HepG2 (cell line): ENCODE measurements around the gene GRP. TPM values are rescaled to one million over a fixed set of nuclear protein-coding genes. Genes with fewer than 3 reads are reported as not detected.

ENCODE experiments used
- ATAC-seq: fragments of 200-7000 bp; cut with Tn5 transposase; 3 replicates; pipeline ENCODE4 v1.9.1; 2020; ENCODE audit warnings: mild to moderate bottlenecking, moderate library complexity
- BruUV-seq: library from RNA; stranded (reverse); fragments of 400-500 nt; replicated peaks from 2 replicates; lab custom pipeline; 2021; lab: Mats Ljungman, UMichigan
- CTCF ChIA-PET: fragments of 300-600 bp; formaldehyde crosslinking; extraction: SDS; loops from one replicate; lab custom pipeline; 2021; ENCODE audit warnings: low total read pairs, inconsistent platforms, low intra/inter-chr PET ratio; lab: Yijun Ruan, JAX
- POLR2A ChIA-PET: fragments of 350-600 bp; sonication (Branson Sonifier 250); formaldehyde crosslinking; loops from one replicate; lab custom pipeline; 2020; ENCODE audit warnings: antibody characterized with exemption, inconsistent platforms; lab: Yijun Ruan, JAX
- DNase-seq: peaks from one replicate; pipeline ENCODE4 v3.0.0-alpha.2; 2015; ENCODE audit warnings: low spot score
- FAIRE-seq: peaks from 3 replicates; lab custom pipeline; 2011; peaks lifted over from hg19 to GRCh38; lab: Jason Lieb, UNC
- H2AFZ ChIP-seq: one replicate; pipeline ENCODE4 v1.6.1; 2011; ENCODE audit warnings: low read length, inconsistent platforms
- H3K27ac ChIP-seq: fragments of 300-600 bp; 3 replicates; pipeline ENCODE4 v1.8.0; 2011; ENCODE audit warnings: mixed run types, mild to moderate bottlenecking, mixed read lengths, low read length, inconsistent platforms; ENCODE audit not compliant: insufficient read depth; ENCODE audit errors: extremely low read length
- H3K27me3 ChIP-seq, 2 experiments: fragments of 200-600 bp in 1 of 2; 2 replicates in 1 of 2; 3 replicates in 1 of 2; pipeline versions ENCODE4 v1.6.0 to v1.8.0; 2011; ENCODE audit warnings: low read length in 2 of 2, mild to moderate bottlenecking in 2 of 2, moderate library complexity in 2 of 2, inconsistent platforms in 1 of 2; ENCODE audit not compliant: insufficient read depth in 2 of 2, control insufficient read depth in 1 of 2
- H3K36me3 ChIP-seq, 2 experiments: fragments of 200-600 bp in 1 of 2; replicated peaks in 1 of 2; 2 replicates in 1 of 2; 3 replicates in 1 of 2; pipeline versions ENCODE4 v1.5.1 to v1.8.0; 2011; ENCODE audit warnings: low read length in 2 of 2, inconsistent platforms in 1 of 2; ENCODE audit not compliant: insufficient read depth in 2 of 2, control insufficient read depth in 1 of 2
- H3K4me1 ChIP-seq: 2 replicates; pipeline ENCODE4 v1.5.1; 2012; ENCODE audit warnings: low read length, inconsistent platforms; ENCODE audit not compliant: insufficient read depth
- H3K4me2 ChIP-seq: 2 replicates; pipeline ENCODE4 v1.6.0; 2011; ENCODE audit warnings: low read depth, low read length, inconsistent platforms
- H3K4me3 ChIP-seq, 3 experiments: fragments of 200-600 bp in 1 of 3; sonication (generic), shearing (Covaris generic) in 1 of 3; replicated peaks in 1 of 3; 2 replicates each; pipeline ENCODE4 v1.5.1; 2011 to 2016; ENCODE audit warnings: low read length in 3 of 3, inconsistent platforms in 2 of 3, low read depth in 2 of 3, mild to moderate bottlenecking in 2 of 3, control low read depth in 1 of 3, mixed read lengths in 1 of 3; ENCODE audit not compliant: insufficient read depth in 1 of 3
- H3K79me2 ChIP-seq: one replicate; pipeline ENCODE4 v1.6.1; 2011; ENCODE audit warnings: low read length, inconsistent platforms; ENCODE audit not compliant: insufficient read depth
- H3K9ac ChIP-seq: 2 replicates; pipeline ENCODE4 v1.6.0; 2011; ENCODE audit warnings: mild to moderate bottlenecking, low read depth, low read length, inconsistent platforms; ENCODE audit not compliant: insufficient read depth
- H3K9me3 ChIP-seq: 2 replicates; pipeline ENCODE4 v1.5.1; 2012; ENCODE audit warnings: mild to moderate bottlenecking, low read length
- H4K20me1 ChIP-seq: 2 replicates; pipeline ENCODE4 v1.6.0; 2011; ENCODE audit warnings: inconsistent platforms, mild to moderate bottlenecking, low read length, moderate library complexity; ENCODE audit not compliant: insufficient read depth
- ERF ChIP-seq: IDR thresholded peaks from 2 replicates; pipeline ENCODE4 v1.6.1; 2018; ENCODE audit warnings: missing biosample characterization, missing genetic modification reagents
- GTF3A ChIP-seq: sonication (generic); formaldehyde crosslinking; conservative IDR thresholded peaks from 2 replicates; pipeline ENCODE4 v1.4.0; 2020; ENCODE audit warnings: mild to moderate bottlenecking, missing genetic modification reagents
- IKZF1 ChIP-seq: fragments of 450-650 bp; IDR thresholded peaks from 2 replicates; pipeline ENCODE4 v1.7.1; 2016
- IRF1 ChIP-seq: sonication (generic); formaldehyde crosslinking; IDR thresholded peaks from 2 replicates; pipeline ENCODE4 v1.4.0; 2020; ENCODE audit warnings: low read depth, mild to moderate bottlenecking, missing genetic modification reagents
- ISL2 ChIP-seq: sonication (generic); formaldehyde crosslinking; IDR thresholded peaks from 2 replicates; pipeline ENCODE4 v1.5.0; 2020; ENCODE audit warnings: missing genetic modification reagents
- NFE2L2 ChIP-seq: fragments of 150-350 bp; IDR thresholded peaks from 2 replicates; pipeline ENCODE4 v1.6.1; 2014; ENCODE audit warnings: low read length
- NPAS2 ChIP-seq: sonication (generic); formaldehyde crosslinking; IDR thresholded peaks from 2 replicates; pipeline ENCODE4 v1.8.0; 2022; ENCODE audit warnings: mild to moderate bottlenecking, missing genetic modification reagents, borderline replicate concordance
- PAXIP1 ChIP-seq: sonication (generic); formaldehyde crosslinking; conservative IDR thresholded peaks from 2 replicates; pipeline ENCODE4 v1.4.0; 2020; ENCODE audit warnings: mild to moderate bottlenecking, missing genetic modification reagents, moderate library complexity
- PHF5A ChIP-seq: IDR thresholded peaks from one replicate; pipeline ENCODE4 v1.6.1; 2018; ENCODE audit warnings: low read depth, missing genetic modification reagents; ENCODE audit not compliant: unreplicated experiment
- RARA ChIP-seq: IDR thresholded peaks from 2 replicates; pipeline ENCODE4 v1.6.1; 2016; ENCODE audit warnings: missing genetic modification reagents, missing compliant biosample characterization
- ZNF225 ChIP-seq: sonication (generic); formaldehyde crosslinking; IDR thresholded peaks from 2 replicates; pipeline ENCODE4 v1.4.0; 2020; ENCODE audit warnings: mild to moderate bottlenecking, missing genetic modification reagents
- ZNF558 ChIP-seq: sonication (generic); formaldehyde crosslinking; IDR thresholded peaks from 2 replicates; pipeline ENCODE4 v1.9.0; 2022; ENCODE audit warnings: mild to moderate bottlenecking, missing genetic modification reagents, borderline replicate concordance
- ZNF652 ChIP-seq: IDR thresholded peaks from 2 replicates; pipeline ENCODE4 v1.6.1; 2016; ENCODE audit warnings: low read depth, borderline replicate concordance
- WGBS: methylation state at CpG from one replicate; pipeline ENCODE4 v1.1.6; 2017; ENCODE audit warnings: low lambda C conversion rate; 5-methylcytosine and 5-hydroxymethylcytosine counted together
- in situ Hi-C: cut with HindIII; loops from 2 replicates; pipeline ENCODE4 v1.10.0; 2017; ENCODE audit warnings: low pct_unique_long_range_greater_than_20kb; ENCODE audit not compliant: extremely low pct_ligation_motif_present
- intact Hi-C: fragments of 100-400 bp; cut with micrococcal nuclease; formaldehyde crosslinking; loops from one replicate; pipeline ENCODE4 v1.10.0; 2022; ENCODE audit not compliant: unreplicated experiment
- polyA plus RNA-seq, 8 experiments: library from polyadenylated mRNA; depleted of rRNA in 3 of 8; stranded (reverse) in 7 of 8; unstranded in 1 of 8; fragments of >200 nt; fragmentation: Illumina TruSeq in 4 of 8; extraction: Trizol in 4 of 8; gene quantifications; 2 replicates each; pipeline versions ENCODE4 v1.2.1 to v1.2.3, GENCODE V29; 2011 to 2016; ENCODE audit warnings: low read depth in 4 of 8, missing spikeins in 1 of 8, mixed read lengths in 1 of 8; ENCODE audit not compliant: insufficient read depth in 1 of 8
- total RNA-seq, 5 experiments: library from RNA; depleted of rRNA; stranded (reverse); fragments of >200 nt; fragmentation: Illumina TruSeq; extraction: Trizol; gene quantifications; 2 replicates each; pipeline ENCODE4 v1.2.3, GENCODE V29; 2016; ENCODE audit warnings: low read depth in 1 of 5
- TF ChIP-seq, protein P1 (sequence below): IDR thresholded peaks from 2 replicates; pipeline ENCODE4 v1.6.1; 2016; ENCODE audit warnings: missing compliant biosample characterization, missing genetic modification reagents, borderline replicate concordance
- TF ChIP-seq, protein P2 (sequence below): sonication (generic); formaldehyde crosslinking; IDR thresholded peaks from 2 replicates; pipeline ENCODE4 v1.8.1; 2023; ENCODE audit warnings: mild to moderate bottlenecking, inconsistent platforms, moderate library complexity, missing genetic modification reagents, borderline replicate concordance

Gene GRP
- total and polyA plus RNA-seq, 2 of the 13 experiments (the other 11 are each of a cell fraction or from before 2014, with no cell fraction given), result not detected

DNA sequence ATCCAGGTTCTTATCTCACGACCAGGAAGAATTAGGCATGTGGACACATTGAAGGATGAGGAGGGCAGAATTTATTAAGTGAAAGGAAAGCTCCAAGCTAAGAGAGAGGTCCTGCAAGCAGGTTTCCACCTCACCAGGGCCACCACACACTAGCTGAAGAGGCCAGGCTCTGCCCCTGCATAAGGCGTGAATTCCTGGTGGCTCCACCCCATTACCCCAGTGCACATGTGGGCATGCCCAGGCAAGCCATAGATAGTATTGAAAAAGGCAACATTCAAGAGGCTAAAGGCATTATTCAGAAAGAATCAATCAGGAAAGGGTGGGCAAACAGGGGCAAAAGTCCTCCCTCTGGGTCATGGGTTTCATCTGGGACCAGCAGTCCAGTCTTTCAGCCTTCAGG lies 30.9 kb upstream of the GRP start:
- 11% methylated on average over 2 of the region's 2 CpGs for WGBS
- H3K4me1 ChIP-seq, result no peaks in the 10 kb centered on the region
- no peak overlapping the region for H3K4me3 ChIP-seq
- no peaks in the 10 kb centered on the region for H4K20me1 ChIP-seq
- H3K9ac ChIP-seq, result no peak overlapping the region
- H2AFZ ChIP-seq, result no peak overlapping the region
- H3K27me3 ChIP-seq, result no peaks in the 10 kb centered on the region
- intact Hi-C loops (no loop called here), in situ Hi-C loops (no loop called here)
- ChIA-PET CTCF (no interaction called here), POLR2A (no interaction called here)
- no peak overlapping the region for H3K27ac ChIP-seq
- no TSS peak for BruUV-seq
- peaks cover 4% of the 10 kb centered on the region; the same call in 1 of the 2 replicates for H3K9me3 ChIP-seq
- no peak for TF ChIP-seq PHF5A (CRISPR knock-in tag)
- no peak for TF ChIP-seq ZNF225
- no peak for TF ChIP-seq IKZF1
- TF ChIP-seq, protein P1, sequence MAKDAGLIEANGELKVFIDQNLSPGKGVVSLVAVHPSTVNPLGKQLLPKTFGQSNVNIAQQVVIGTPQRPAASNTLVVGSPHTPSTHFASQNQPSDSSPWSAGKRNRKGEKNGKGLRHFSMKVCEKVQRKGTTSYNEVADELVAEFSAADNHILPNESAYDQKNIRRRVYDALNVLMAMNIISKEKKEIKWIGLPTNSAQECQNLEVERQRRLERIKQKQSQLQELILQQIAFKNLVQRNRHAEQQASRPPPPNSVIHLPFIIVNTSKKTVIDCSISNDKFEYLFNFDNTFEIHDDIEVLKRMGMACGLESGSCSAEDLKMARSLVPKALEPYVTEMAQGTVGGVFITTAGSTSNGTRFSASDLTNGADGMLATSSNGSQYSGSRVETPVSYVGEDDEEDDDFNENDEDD, result no peak
- no peak for TF ChIP-seq ERF (CRISPR knock-in tag)
- no peak for TF ChIP-seq NPAS2 (CRISPR knock-in tag)
- no peak for TF ChIP-seq ZNF652 (CRISPR knock-in tag)
- no peak for TF ChIP-seq PAXIP1 (CRISPR knock-in tag)
- TF ChIP-seq IRF1 (CRISPR knock-in tag), result no peak
- no peak for TF ChIP-seq ZNF558 (CRISPR knock-in tag)
- no peak for TF ChIP-seq ISL2
- TF ChIP-seq GTF3A, result no peak
- TF ChIP-seq NFE2L2, result no peak
- TF ChIP-seq, protein P2, sequence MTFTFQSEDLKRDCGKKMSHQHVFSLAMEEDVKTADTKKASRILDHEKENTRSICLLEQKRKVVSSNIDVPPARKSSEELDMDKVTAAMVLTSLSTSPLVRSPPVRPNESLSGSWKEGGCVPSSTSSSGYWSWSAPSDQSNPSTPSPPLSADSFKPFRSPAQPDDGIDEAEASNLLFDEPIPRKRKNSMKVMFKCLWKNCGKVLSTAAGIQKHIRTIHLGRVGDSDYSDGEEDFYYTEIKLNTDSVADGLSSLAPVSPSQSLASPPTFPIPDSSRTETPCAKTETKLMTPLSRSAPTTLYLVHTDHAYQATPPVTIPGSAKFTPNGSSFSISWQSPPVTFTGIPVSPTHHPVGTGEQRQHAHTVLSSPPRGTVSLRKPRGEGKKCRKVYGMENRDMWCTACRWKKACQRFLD (CRISPR knock-in tag), result no peak
- no peak for TF ChIP-seq RARA (CRISPR knock-in tag)
- DNase-seq (no peak), FAIRE-seq (no peak), ATAC-seq (no peak)
- no peak overlapping the region for H3K4me2 ChIP-seq
- H3K36me3 ChIP-seq, result no peaks in the 10 kb centered on the region
- no peaks in the 10 kb centered on the region for H3K79me2 ChIP-seq
